ENCODE data around the gene SASH1.

The SASH1 gene

DNA sequence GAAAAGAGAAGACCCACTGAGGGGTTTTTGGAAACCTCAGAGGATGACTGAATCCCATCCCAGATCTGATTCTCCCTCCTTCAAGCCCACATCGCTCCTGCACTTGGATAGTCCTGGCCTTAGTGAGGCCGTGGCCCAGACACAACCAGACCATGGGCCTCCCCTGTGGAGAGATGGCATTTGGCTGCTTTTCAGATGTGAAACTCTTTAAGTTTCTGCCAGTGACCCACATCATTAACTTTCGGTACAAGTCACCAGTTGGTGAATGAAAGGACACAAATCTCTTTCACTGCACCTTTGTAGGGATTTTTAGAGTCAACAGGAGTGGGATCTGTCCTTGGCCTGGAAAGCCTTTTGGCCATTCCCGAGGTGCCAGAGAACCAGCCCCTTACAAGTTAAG, 116.6 kb downstream of the SASH1 start:
- no peak for DNase-seq (ENCODE audit: low read depth in 2 of 2)

DNA sequence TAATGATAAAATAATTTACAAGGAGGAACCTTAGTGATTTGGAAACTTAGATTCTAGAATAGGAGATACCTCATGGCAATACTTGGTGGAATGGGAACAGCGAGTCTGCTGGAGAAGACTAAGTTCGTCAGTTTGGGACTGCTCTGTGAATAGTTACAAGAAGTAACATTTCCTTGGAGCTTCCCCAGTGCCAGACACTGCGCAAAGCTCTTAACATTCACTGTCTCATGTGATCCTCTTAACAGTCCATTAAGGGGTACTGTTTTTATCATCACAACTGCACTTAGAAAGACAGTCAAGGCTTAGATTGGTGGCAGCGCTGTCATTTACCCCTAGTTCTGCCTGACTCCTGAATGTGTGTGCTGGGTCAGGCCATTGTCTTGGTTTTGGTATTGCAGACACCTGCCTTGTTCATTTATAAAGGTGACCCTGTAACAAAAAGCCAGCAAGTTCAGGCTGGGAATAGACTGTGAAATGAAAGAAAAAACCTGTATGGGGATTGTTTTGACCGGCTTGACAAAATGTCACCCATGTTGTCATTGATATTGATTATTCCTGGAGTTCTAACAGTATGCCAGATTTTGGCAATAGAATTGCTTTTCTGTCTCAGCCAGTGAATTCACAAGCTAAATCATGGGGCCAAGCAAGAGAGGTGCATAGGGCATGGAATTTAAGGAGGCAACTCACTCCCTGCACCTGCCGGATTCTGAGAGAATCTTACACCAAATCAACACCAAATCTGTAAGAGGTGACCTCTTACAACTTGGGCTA, 118.4 kb downstream of the SASH1 start:
- no peak for DNase-seq (ENCODE audit: low read depth in 2 of 2)

DNA sequence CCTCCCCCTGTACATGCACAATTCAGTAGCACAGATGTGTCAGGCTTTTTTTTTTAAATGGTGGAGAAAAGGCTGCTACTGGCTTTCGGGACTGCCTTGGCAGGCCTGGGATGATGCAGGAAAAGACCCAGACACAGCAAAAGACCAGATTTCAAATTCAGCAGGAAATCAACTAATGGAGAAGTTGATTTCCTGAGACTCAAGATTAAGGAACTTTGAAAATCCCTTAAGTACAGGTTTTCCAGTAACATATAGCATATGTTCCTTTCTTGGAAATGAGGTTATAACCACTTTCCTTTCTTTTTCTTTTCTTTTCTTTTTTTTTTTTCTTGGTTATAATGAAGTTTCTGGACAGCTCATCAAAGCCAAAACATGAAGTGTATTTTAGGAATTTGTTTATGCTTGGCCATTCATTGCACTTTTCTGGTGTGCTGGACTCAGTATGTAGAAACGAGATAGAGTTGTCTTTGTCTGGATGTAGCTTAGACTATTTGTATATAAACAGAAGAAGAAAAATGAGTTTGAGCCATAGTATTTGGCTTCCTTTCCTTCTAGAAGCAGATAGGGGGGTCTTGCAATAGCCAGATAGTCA, 119.4 kb downstream of the SASH1 start:
- DNase-seq (ENCODE audit: low read depth in 2 of 2): no peak

DNA sequence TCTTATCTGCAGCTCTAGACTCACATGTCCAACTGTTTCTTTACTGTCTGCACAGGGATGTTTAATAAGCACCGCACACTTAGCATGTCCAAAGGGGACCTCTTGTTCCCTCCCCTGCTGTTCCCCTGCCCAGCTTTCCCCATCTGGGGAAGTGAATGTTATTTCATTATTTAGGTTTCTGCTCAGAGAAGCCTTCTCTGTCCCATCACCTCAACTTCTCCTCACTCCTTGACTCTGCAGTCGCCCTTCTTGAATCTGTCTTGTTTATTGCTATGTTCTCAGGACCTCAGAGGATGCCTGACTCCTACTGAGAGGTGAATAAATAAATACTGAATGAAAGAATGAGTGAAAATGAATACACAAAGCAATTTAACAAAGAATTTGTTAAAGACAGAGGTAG, 121.0 kb downstream of the SASH1 start:
- DNase-seq (ENCODE audit: low read depth in 2 of 2): no peak

DNA sequence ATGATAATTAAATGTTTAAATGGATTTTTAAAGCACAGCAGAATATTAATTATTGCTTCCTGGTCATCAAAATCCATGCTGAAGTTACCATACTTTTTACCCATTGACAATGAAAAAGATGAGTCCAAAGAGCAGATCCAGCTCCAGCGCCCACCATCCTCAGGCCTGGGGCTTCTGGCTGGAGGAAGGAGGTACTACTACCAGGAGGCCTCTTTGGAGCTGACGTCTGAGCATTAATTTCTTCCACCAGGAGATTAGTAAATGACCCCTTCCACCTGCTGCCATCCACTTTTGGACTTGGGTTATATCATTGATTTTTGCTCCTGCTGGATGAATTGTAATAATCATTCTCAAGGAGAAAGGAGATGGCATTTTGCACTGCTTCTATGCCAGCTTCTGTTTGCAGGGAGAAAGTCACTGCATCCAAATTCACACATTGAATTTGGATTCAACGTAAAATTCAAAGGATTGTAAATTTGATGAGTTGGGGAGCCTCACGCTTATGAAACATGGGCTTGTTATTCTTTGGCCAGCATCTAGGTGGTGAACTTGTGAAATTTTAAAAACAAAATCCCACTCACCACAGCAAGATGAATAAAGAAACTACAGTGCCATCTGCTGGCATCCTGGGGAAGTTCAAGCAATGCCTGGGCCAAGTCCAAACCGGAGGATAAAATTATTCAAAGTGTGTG, 121.8 kb downstream of the SASH1 start:
- peak; percentile 27 to 46 for DNase-seq (ENCODE audit: low read depth in 2 of 2)

DNA sequence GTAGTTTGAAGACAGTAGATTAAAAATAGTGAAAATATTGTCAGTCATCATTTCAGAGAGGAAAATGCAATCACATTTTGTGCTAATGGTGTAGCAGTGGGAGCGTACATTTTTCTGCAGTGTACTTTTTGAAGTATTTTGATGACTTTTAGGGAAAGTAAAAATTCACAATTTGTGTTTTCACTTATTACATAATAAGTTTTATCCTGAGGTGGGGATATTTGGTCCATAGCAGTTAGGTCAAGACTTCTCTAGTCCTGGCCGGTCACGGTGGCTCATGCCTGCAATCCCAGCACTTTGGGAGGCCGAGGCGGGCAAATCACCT, 122.3 kb downstream of the SASH1 start:
- DNase-seq (ENCODE audit: low read depth in 2 of 2): no peak

DNA sequence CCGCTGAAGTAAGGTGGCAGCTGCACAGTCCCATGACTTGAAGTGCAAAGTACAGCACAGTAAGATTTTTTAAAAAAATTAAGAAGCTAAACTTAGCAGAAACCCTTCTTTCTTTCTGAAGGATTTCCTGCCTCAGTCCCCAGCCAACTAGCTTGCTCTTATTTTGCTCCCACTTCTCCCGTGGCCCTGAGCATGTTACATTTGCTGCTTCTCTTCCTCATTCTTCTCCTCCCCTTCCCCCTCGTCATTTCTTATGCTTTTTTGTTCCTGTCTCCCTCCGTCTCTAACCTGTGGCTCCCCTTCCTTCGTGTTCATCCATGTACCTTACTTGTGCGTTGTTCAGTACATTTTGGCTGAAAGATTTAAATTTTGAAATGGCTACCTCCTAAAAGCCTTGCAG, 123.0 kb downstream of the SASH1 start:
- DNase-seq (ENCODE audit: low read depth in 2 of 2): no peak

DNA sequence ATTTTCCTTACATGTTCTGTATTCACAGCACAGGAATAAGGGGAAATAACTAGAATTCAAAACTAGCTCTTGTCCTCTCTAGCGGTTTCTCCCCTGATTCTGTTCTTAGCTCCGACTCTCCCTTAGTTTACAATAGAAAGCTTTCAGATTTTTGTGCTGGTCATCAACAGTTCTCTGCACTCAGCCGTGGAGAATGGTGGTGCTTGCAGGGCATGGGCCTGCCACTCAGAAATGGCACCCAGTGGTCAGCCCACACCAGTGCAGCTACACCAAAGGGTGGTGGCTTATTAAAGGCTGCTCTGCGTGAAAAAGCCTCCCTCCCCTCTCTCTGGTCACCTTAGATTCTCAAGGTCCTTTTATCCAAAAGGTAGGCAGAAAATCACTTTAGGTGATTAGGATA, 123.5 kb downstream of the SASH1 start:
- no peak for DNase-seq (ENCODE audit: low read depth in 2 of 2)

DNA sequence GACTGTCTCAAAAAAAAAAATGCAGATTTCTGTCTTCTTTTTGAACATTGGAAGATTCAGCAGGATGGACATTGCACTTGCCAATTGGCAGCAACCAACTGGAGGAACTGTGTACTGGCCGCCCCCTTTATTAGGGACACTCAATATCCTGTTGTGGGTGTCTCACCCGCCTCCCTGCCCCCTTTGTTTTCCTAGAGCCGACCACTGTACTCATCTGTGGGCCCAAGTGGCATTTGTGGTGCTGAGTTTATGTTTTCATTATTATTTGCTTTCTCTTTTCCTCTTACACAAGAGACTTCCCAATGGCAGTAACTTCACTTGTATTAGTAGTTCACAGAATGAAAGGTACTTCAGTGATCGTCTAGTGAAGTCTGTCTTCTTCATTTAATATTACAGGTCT, 125.3 kb downstream of the SASH1 start:
- DNase-seq (ENCODE audit: low read depth in 2 of 2): no peak

DNA sequence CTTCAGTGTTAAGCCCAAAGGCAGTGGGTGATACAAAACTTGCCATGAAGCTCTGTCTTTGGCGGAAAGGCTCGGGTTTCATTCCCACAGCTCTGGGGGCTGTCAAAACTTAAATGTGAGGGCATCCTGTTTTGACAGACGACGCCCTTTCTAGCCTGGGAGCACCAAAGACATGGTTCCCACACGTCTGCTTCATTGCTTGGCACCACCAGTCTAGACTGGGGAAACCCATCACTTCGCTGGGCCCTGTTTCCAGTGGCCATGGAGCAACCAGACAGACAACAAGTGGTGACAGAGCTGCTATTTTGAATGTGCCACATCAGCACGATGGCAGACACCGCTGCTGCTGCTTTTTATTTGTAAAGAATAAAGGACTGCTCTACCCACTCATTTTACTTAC, 127.5 kb downstream of the SASH1 start:
- no peak for DNase-seq (ENCODE audit: low read depth in 2 of 2)

DNA sequence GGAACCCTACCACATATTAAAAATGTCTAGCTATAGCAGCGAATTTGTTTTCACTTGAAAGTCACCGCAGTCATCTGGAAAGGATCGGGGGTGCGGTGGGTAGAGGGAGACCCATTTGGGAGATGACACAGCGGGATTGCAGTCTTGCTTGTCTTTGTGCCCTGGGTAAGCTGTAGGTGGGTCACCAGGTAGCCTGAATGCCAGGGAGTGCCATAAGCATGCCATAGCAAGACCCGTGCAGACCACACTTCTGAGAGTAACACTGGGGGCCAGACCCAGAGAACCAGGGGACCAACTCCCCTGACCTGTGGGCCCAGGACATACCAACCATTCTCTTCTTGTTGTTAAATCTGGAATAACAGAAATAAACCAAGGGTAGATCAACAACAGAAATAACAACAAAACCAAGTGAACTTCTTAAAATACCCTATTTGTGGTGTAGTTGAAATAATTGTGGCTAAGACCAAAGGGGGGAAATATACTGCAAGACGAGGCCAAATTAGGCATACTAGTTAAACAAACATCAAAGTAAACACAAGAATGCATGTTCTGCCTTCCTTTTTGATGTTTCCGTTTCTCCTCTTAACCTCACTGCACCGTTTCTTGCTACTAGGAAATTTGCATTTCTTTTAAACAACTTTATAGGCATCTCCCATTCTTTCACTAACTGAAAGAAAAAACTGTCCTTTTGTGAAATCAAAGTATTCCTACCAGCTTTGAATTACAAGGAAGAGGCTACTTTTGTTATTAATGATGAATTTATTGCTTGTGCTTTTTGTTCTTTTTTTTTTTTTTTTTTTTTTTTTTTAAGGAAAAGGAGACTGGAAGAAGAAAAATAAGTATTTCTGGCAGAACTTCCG, 128.2 kb downstream of the SASH1 start:
- no peak for DNase-seq (ENCODE audit: low read depth in 2 of 2)

DNA sequence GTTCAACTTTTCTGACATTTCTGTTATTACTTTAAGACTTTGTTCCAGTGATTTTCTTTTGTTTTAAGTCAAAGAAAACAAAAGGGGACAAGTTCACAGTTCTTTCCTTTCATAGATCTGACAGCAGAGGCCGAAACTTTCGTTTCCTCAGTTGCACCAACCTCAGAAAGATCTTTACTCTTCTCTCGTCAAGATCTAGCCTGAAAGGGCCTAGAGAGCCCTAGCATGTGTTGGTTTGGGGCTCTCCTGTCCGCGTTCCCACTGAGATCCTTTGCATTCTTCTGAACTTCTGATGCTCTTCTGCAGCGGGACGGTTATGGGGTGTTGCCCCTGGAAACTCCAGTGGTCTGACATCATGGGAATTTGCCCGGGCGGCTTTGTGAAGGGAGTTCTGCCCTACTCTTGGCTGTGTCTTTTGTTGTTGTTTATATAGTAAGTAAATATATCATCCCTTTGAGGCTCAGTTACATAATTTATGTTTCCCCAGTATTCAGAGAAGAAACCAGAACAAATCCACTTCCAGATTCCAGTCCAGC, 129.1 kb downstream of the SASH1 start:
- DNase-seq (ENCODE audit: low read depth in 2 of 2): no peak

DNA sequence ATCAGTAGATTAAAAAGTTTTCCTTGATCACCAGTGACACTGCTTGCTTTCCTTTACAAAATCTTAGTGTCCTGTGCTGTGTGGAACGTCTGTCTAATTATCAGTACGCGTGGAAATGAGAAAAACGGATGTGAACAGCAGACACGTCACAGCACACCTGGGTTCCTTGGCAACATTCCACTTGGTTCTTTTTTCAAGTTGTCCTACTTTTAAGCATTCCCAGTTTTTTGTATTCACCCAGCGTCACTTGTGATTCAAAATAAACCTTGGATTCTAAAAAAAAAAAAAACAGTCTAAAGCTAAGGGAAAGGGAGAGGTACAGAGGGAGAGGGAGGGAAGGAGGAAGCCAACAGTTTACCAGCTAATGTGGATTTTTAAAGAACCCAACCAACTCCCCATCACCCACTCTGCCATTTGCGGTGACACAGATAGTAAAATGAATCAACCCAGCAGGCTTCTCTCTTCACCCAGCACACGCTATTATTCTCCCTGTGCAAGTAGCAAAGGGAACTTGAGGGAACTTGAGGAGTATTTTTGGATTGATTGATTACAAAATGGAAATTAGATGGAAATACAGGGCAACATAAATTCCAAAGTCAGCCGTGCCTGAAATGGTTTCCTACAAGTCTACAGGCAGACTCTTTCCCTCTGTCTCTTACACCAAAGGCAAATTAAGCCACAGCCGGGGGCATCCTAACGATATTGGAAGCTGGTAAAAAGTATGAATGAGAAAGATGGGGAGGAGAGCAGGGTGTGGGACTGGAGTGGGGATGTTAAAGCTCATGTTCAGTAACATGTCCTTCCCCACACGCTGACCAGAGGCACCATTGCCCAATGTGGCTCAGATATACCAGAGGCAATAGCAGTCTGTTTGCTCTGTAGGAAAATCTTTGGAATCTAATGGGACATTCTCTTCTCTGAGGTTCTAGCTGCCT, 129.8 kb downstream of the SASH1 start:
- DNase-seq (ENCODE audit: low read depth in 2 of 2): no peak

DNA sequence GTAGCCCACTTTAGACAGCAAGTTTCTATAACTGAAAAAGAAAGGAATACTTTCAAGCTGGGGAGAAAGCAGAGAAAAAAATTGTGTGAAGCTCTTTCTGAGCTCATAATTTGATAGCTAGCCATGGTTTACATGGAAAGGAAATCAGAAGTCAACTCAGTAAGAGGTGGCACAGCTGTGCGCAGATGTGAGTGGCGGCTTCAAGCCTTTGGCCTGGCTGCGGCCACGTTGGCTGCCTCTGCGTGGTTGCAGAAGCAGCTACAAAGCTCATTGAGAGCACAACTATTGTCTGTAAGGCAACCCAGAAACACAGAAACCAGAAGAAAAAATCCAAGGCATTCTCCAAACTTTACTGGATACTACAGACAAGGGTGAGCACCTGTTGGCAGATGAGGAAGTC, 136.9 kb downstream of the SASH1 start:
- DNase-seq (ENCODE audit: low read depth in 2 of 2): no peak

DNA sequence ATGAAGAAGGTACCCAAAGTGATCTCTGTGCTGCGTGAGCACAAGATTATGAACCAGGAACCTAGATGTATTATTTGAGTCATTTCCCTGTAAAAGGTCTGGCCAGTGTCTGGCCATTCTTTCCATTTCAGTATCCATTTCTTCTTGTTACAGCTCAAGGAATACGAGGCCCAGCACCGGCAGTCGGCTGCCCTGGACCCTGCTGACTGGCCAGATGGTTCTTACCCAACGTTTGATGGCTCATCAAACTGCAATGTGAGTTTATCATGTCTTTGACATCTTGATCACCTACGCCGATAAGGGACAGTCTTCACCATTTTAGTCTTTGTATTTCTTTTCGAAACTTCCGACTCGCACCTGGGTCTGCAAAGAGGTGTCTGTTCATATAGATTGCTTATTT, 144.8 kb downstream of the SASH1 start:
- DNase-seq (ENCODE audit: low read depth in 2 of 2): no peak

DNA sequence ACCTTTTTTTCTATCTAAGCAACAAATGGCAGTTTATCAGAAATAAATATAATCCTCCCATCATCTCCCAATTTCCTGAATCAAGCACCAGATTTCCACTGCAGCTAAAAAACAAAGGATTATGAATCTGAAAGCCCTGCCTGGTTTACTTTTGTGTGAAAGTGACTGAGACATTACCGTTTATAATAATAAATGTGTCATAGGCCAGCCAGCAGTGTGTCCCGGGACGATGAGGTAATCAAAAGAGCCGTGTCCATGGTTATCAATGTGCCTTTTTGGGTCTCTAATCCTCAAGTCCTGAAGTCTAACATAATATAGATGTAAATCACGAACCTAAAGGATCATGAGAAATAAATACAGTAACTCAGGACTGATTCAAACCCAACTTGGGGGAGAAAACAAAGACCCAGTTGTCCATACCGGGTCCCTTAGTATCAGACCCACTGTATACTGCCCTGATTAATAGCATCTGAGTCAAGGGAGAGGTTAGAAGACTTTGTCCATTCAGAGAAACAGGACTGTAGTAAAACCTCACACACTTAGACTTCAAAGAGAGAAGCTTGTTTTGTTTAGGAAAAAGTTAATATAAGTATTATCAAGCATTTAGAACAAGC, 149.1 kb downstream of the SASH1 start:
- no peak for DNase-seq (ENCODE audit: low read depth in 2 of 2)

DNA sequence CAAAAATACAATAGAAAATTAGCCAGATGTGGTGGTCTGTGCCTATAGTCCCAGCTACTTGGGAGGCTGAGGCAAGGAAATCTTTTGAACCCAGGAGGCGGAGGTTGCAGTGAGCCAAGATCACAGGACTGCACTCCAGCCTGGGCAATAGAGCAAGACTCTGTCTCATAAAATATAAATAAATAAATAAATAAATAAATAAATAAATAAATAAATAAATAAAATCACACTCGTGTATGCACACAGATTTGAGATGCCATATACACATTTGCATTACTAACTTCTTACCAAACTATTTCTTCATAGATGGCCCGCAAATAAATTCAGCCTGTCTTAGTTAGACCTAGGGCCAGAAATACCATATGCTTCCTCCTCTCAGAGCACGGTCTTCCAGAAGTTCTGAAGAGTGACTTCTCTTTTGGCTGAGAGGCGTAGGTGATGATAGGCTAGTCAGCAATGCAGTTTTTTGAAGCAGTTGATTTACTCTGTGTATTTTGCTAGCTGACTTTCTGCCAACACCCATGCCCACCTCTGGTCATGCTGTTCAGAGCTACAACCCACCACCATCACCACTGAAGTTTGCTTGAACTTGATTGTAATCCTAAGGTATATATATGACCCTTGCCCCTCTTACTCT, 150.1 kb downstream of the SASH1 start:
- no peak for DNase-seq (ENCODE audit: low read depth in 2 of 2)

DNA sequence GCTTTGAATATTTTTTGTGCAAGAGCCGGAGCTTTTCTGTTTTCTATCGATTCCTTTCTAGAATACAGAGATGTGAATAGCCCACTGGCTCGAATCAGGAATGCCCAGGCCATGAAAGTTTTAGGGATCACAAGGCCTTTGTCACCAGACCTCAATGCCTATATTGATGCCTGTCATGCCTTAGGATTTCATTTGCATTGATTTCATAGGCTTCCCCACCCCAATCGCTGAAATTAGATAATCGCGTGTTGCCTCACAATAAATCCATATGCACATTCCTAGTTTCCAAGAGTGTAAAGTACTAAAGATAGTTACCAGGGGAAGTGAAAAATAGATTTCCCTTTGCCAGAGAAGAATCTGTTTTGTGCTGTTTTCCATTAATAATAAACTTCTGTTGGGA, 150.8 kb downstream of the SASH1 start:
- no peak for DNase-seq (ENCODE audit: low read depth in 2 of 2)

DNA sequence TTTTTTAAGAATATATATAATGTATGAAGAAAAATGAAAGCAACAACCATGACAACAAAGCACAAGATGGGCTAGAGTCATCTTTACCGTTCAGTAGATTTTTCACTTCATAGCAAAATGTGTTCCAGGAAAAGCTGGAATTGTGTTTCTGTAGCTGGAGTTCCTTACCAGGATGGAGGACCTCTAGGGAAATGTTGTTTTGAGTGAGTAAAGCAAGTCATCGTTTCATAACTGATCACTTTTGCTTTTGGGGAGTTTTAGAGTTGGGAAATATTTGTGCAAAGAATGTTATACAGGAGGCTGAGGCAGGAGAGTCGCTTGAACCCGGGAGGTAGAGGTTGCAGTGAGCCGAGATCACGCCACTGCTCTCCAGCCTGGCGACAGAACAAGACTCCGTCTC, 151.6 kb downstream of the SASH1 start:
- DNase-seq (ENCODE audit: low read depth in 2 of 2): no peak

DNA sequence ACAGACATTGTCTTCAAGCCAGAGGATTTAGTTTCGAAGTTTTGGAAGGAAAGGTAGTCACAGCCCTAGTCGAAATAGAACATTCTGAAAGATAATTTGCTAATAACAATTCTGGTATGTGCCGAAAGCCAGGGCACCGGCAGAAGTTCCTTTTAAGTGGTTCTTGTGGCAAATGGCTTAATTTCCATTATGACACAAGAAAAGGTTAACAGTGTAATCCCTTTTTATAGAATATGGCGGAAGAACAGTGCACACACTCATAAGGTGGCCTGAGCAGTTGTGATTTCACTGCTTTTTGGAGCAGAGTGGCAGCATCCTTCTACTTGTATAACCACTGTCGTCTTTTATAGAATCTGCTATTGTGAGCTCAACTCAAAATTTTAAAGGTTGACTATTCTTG, 152.4 kb downstream of the SASH1 start:
- no peak for DNase-seq (ENCODE audit: low read depth in 2 of 2)
